Mesenteric fat pad (tissue), 1 donor: ENCODE measurements around the gene VPS37C. TPM values are rescaled to one million over a fixed set of nuclear protein-coding genes. Genes with fewer than 3 reads are reported as not detected.

Experiments
- DNase-seq: peaks from one replicate; pipeline ENCODE4 v3.0.0-alpha.2; 2020; ENCODE audit warnings: low spot score
- total RNA-seq: library from RNA; stranded (reverse); fragmentation: NEBNext Ultra II Directional; extraction: Animal tissue kit (Norgen Biotek cat#: 25700); gene quantifications from one replicate; pipeline ENCODE4 v1.2.1, GENCODE V29; 2021
- donor health status: DM: yes; HTN: yes; CAD: no.

VPS37C gene
- total RNA-seq, 1 donor from 2014 or later: 21.5 TPM

GRCh38 chr11:61119571-61119970, 41.7 kb downstream of the VPS37C start:
- DNase-seq: no peak

- no peak for DNase-seq
These were observed 42.2 kb downstream of the VPS37C start for GRCh38 chr11:61119055-61119454.

GRCh38 chr11:61118406-61118805, 42.8 kb downstream of the VPS37C start:
- DNase-seq: no peak

GRCh38 chr11:61118004-61118403, 43.2 kb downstream of the VPS37C start:
- DNase-seq: no peak

GRCh38 chr11:61117168-61117520, 44.1 kb downstream of the VPS37C start:
- no peak for DNase-seq

GRCh38 chr11:61116426-61117167, 44.6 kb downstream of the VPS37C start:
- DNase-seq: no peak

- no peak for DNase-seq
These were observed 45.6 kb downstream of the VPS37C start for GRCh38 chr11:61115498-61116224.

- DNase-seq: no peak
These were observed 46.3 kb downstream of the VPS37C start for GRCh38 chr11:61114913-61115312.

- no peak for DNase-seq
These were observed 48.0 kb downstream of the VPS37C start for GRCh38 chr11:61113201-61113600.

- no peak for DNase-seq
These were observed 48.7 kb downstream of the VPS37C start for GRCh38 chr11:61112575-61112974.

GRCh38 chr11:61111786-61112517, 49.3 kb downstream of the VPS37C start:
- DNase-seq: no peak

GRCh38 chr11:61111050-61111435, 50.2 kb downstream of the VPS37C start:
- DNase-seq: no peak

GRCh38 chr11:61110255-61111049, 50.8 kb downstream of the VPS37C start:
- no peak for DNase-seq

- DNase-seq: no peak
These were observed 51.6 kb downstream of the VPS37C start for GRCh38 chr11:61109671-61110070.

GRCh38 chr11:61108847-61109585, 52.2 kb downstream of the VPS37C start:
- no peak for DNase-seq

GRCh38 chr11:61107888-61108287, 53.3 kb downstream of the VPS37C start:
- no peak for DNase-seq

GRCh38 chr11:61106894-61107470, 54.2 kb downstream of the VPS37C start:
- DNase-seq: no peak

GRCh38 chr11:61106296-61106695, 54.9 kb downstream of the VPS37C start:
- DNase-seq: no peak

GRCh38 chr11:61104963-61105362, 56.3 kb downstream of the VPS37C start:
- no peak for DNase-seq

- no peak for DNase-seq
These were observed 57.3 kb downstream of the VPS37C start for GRCh38 chr11:61103851-61104423.
